Adipocyte (in vitro differentiated cells): ENCODE results near the gene AMBRA1.
"Not testable (repeated sequence)": the region's sequence is repeated elsewhere in the genome, so short reads cannot be mapped to it uniquely, and the experiment has no call there.

Experiments
- DNase-seq: peaks from one replicate; pipeline ENCODE4 v3.0.0-alpha.2; 2015; ENCODE audit warnings: low read depth
- H3K27me3 ChIP-seq: replicated peaks from 2 replicates; pipeline ENCODE4 v1.7.0; 2013; ENCODE audit warnings: mild to moderate bottlenecking, low read length, moderate library complexity; ENCODE audit not compliant: control insufficient read depth, insufficient read depth
- H3K36me3 ChIP-seq: 2 replicates; pipeline ENCODE4 v1.7.0; 2013; ENCODE audit warnings: low read length, mild to moderate bottlenecking, moderate library complexity; ENCODE audit not compliant: control insufficient read depth, insufficient read depth, severe bottlenecking
- H3K4me1 ChIP-seq: 2 replicates; pipeline ENCODE4 v1.7.0; 2013; ENCODE audit warnings: mild to moderate bottlenecking, low read length, moderate library complexity; ENCODE audit not compliant: control insufficient read depth, insufficient read depth
- H3K4me3 ChIP-seq: 2 replicates; pipeline ENCODE4 v1.7.0; 2013; ENCODE audit warnings: mild to moderate bottlenecking, low read length, moderate library complexity
- H3K9ac ChIP-seq: 2 replicates; pipeline ENCODE4 v1.7.0; 2013; ENCODE audit warnings: mild to moderate bottlenecking, low read length, moderate library complexity
- H3K9me3 ChIP-seq: 2 replicates; pipeline ENCODE4 v1.7.0; 2013; ENCODE audit warnings: mild to moderate bottlenecking, low read length, moderate library complexity; ENCODE audit not compliant: control insufficient read depth

The AMBRA1 gene

DNA sequence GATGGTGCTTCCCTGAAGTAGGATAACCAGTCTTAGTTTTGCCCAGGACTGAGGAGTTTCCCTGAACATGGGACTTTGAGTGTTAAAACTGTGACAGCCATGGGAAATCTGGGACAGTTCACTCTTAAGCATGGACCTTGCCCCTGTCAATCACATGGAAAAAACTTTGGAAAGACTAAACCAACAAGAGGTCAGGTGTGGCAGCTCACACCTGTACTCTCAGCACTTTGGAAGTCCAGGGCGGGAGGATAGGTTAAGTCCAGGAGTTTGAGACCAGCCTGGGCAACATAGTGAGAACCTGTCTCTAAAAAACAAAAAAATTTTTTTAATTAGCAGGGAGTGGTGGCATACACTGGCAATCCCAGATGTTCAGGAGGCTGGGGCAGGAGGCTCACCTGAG, 3.3 kb upstream of the AMBRA1 start:
- no peaks in the 10 kb centered on the region for H3K27me3 ChIP-seq
- no peak overlapping the region for H3K4me3 ChIP-seq
- DNase-seq = no peak
- no peaks in the 10 kb centered on the region for H3K36me3 ChIP-seq
- no peaks in the 10 kb centered on the region for H3K9me3 ChIP-seq
- peaks cover 41% of the 10 kb centered on the region for H3K4me1 ChIP-seq
- no peak overlapping the region for H3K9ac ChIP-seq

DNA sequence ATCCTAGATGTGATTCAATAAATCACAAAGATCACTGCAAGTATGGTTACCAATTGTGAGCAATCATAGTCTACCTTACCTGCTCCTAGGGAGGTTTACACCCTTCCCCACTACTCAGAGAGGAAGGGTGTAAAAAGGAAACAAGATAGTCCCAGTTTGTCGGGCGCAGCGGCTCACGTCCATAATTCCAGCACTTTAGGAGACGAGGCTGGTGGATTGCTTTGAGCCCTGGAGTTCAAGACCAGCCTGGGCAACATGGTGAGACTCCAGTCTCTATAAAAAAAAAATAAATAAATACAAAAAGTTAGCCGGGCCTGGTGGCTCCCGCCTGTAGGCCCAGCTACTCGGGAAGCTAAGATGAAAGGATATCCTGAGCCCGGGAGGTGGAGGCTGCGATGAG, 962 bp upstream of the AMBRA1 start:
- H3K9me3 ChIP-seq = no peaks in the 10 kb centered on the region
- H3K4me3 ChIP-seq = peak overlapping the region; percentile 99
- H3K36me3 ChIP-seq = no peaks in the 10 kb centered on the region
- H3K9ac ChIP-seq = peak overlapping the region; percentile 96
- peaks cover 32% of the 10 kb centered on the region for H3K4me1 ChIP-seq
- no peak for DNase-seq
- no peaks in the 10 kb centered on the region for H3K27me3 ChIP-seq

DNA sequence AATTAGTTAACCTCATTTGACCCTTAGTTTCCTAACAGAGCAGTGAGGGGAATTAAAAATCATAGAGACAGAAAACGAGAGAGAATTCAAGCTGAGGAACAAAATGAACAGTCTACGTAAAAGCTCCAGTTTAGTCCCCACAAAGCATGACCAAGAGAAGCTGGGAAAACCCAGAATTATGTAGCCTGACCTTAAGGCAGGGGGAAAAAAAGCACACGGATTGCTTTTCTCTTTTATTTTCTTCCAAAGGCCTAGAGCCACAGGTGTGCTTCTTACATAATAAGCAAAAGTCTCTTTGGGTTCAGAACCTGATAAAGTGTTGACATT, 514 bp upstream of the AMBRA1 start:
- H3K4me1 ChIP-seq = peaks cover 32% of the 10 kb centered on the region
- H3K9ac ChIP-seq = peak overlapping the region; percentile 96
- peak overlapping the region; percentile 99 for H3K4me3 ChIP-seq
- no peaks in the 10 kb centered on the region for H3K36me3 ChIP-seq
- no peak for DNase-seq
- H3K9me3 ChIP-seq = no peaks in the 10 kb centered on the region
- H3K27me3 ChIP-seq = no peaks in the 10 kb centered on the region

DNA sequence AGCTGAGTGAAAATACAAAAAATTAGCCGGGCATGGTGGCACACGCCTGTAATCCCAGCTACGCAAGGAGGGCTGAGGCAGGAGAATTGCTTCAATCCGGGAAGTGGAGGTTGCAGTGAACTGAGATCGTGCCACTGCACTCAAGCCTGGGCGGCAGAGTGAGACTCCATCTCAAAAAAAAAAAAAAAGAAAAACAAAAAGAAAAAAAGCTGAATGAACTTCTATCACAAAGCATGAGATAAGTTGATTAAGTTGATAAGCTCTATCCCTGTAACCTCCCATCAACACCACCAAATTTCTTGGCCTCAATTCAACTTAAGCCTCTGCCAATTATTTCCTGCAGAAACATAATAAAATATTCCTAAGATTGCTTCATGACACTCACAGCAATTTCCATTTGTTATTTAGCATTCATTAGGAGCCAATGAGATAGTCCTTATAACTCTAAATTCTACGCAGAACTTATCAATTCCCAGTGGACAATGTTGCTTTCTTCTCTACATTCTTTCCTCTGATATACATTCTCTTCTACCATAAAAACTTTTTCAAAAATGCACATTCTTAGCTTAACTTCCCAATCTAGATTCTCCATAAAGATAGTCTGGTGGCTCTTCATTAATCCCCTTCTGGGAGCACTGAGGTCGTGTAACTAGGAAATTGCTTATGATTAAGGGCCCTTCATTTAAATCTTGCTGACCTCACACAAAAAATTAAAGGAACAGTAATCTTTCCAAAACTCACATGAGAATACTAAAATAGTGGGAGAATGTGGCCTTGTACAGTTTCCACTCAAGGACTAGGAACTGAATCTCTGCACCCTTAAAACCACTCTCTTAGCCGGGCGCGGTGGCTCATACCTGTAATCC, 2.9 kb downstream of the AMBRA1 start:
- H3K4me1 ChIP-seq = peaks cover 33% of the 10 kb centered on the region
- no peak for DNase-seq
- H3K9ac ChIP-seq = peak overlapping the region; percentile 81
- H3K4me3 ChIP-seq = peak overlapping the region; percentile 99
- peaks cover 6% of the 10 kb centered on the region for H3K36me3 ChIP-seq
- H3K9me3 ChIP-seq = no peaks in the 10 kb centered on the region
- no peaks in the 10 kb centered on the region for H3K27me3 ChIP-seq

DNA sequence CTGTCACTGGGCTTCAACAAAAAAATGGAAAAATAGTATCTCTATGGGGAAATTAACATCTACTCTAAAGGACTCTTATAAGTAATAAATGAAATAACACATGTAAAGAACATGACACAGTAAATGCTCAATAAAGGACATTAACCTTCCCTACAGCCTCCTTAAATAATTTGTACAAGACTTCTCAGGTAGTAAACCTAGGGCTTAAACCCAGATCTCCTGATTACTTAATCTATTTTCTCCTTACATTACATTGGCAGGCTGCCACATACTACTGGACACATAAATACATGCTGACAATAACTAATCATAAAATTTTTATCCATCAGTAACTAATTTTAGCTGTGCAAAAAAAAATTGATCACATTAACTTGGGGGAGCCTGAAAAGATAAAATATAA, 4.9 kb downstream of the AMBRA1 start:
- DNase-seq = peak; percentile 25
- H3K4me1 ChIP-seq = peaks cover 26% of the 10 kb centered on the region
- no peaks in the 10 kb centered on the region for H3K9me3 ChIP-seq
- no peaks in the 10 kb centered on the region for H3K27me3 ChIP-seq
- no peak overlapping the region for H3K9ac ChIP-seq
- H3K36me3 ChIP-seq = peaks cover 6% of the 10 kb centered on the region
- peak overlapping the region; percentile 38 for H3K4me3 ChIP-seq

DNA sequence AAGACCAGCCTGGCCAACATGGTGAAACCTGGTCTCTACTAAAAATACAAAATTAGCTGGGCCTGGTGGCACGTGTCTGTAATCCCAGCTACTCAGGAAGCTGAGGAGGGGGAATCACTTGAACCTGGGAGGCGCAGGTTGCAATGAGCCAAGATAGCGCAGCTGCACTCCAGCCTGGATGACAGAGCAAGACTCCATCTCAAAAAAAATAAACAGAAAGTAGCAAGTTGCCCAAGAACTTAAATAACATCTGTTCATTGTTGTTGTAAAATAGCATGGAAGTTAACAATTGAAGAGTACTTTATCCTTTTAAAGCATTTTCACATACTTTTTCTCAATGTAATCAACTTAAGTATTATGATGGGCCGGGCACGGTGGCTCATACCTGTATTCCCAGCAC, 5.7 kb downstream of the AMBRA1 start:
- Histone ChIP-seq H3K9ac (no peak overlapping the region), H3K36me3 (peaks cover 6% of the 10 kb centered on the region), H3K4me1 (peaks cover 26% of the 10 kb centered on the region), H3K27me3 (no peaks in the 10 kb centered on the region), H3K9me3 (no peaks in the 10 kb centered on the region), H3K4me3 (no peak overlapping the region)
- DNase-seq = peak; percentile 21

DNA sequence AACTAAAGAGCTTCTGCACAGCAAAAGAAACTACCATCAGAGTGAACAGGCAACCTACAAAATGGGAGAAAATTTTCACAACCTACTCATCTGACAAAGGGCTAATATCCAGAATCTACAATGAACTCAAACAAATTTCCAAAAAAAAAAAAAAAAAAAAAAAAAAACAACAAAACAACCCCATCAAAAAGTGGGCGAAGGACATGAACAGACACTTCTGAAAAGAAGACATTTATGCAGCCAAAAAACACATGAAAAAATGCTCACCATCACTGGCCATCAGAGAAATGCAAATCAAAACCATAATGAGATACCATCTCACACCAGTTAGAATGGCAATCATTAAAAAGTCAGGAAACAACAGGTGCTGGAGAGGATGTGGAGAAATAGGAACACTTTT, 10.3 kb downstream of the AMBRA1 start:
- H3K36me3 ChIP-seq, H3K9me3 ChIP-seq, H3K9ac ChIP-seq, H3K4me1 ChIP-seq, DNase-seq, H3K27me3 ChIP-seq, H3K4me3 ChIP-seq: not testable (repeated sequence)

DNA sequence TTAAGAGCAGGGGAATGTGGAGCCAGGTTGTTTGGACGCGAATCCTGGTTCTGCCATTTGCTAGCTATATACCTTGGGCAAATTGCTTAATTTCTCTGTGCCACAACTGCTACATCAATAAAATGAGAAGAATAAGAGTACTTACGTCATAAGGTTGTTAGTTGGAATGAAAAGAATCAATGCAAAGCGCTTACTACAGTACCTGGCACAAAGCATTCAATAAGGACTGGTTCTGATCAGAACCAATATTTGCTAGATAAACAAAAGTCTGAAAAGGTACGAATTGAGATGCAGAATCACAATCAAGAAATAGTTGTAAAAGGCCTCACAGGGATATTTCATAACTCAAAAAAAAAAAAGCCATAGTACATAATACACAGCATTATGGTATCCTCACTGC, 11.2 kb downstream of the AMBRA1 start:
- Histone ChIP-seq H3K36me3 (peaks cover 10% of the 10 kb centered on the region), H3K9ac (no peak overlapping the region), H3K9me3 (no peaks in the 10 kb centered on the region), H3K4me3 (no peak overlapping the region), H3K27me3 (no peaks in the 10 kb centered on the region), H3K4me1 (no peaks in the 10 kb centered on the region)
- no peak for DNase-seq

DNA sequence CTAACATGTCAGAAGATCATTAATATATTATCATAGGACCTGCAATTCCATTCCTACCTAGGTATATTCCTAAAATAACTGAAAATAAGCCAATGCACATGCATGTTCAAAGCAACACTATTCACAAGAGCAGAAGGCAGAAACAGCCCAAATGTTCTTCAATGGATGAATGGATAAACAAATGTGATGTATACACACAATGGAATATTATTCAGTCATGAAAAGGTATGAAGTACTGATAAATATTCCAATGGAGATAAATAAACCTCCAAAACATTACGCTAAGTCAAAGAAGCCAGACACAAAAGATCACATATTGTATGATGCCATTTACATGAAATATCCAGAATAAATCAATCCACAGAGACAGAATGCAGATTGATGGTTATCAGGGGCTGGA, 16.8 kb downstream of the AMBRA1 start:
- DNase-seq = no peak
- Histone ChIP-seq H3K27me3 (no peaks in the 10 kb centered on the region), H3K9me3 (no peaks in the 10 kb centered on the region), H3K9ac (no peak overlapping the region), H3K4me1 (peaks cover 10% of the 10 kb centered on the region), H3K36me3 (peaks cover 13% of the 10 kb centered on the region), H3K4me3 (no peak overlapping the region)

DNA sequence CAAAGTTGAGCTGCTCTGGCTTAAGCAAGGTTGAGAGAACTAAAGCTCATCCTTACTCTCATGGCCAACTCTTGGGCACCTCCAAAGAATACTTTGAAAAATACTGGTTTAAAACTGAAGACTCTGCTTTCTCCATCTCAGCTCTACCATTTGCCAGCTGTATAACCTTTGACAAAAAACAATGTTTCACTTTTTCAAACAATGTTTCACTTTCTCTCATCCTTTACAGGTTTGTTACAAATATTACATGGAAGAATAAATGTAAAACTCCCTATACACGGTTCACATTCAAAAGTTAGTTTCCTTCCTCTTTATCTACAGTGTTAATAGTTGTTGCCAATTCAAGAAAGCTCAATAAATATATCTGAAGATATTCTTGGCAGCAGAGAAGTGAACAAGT, 19.2 kb downstream of the AMBRA1 start:
- no peak for DNase-seq
- Histone ChIP-seq H3K4me3 (no peak overlapping the region), H3K4me1 (peaks cover 18% of the 10 kb centered on the region), H3K9me3 (no peaks in the 10 kb centered on the region), H3K27me3 (no peaks in the 10 kb centered on the region), H3K36me3 (peaks cover 13% of the 10 kb centered on the region), H3K9ac (no peak overlapping the region)

DNA sequence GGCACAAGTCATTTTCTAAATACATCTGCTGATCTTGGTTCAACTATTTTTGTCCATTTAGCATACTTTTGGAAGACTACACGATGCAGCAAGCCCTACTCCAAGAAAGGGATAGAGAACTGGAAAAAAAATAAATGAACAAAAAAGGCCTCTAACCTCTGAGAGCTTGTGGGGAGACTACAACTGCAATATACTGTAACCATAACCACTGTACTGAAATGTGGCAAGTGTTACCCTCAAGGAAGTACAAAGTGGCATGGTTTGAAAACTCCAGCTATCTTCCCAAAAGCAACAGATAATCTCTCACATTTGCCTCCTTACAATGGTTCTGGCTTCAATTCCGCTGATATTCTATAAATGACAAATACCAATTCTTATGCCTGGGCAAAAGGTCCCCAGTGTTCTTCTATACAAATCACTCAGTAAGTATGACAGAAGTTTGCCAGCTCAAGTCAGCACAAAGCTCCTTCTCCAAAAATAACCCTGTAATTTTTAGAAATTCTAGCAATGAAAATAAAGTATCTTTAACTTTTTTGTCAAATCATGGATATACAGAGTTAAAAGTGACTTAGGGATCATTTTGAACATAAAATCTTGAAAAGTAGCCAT, 22.9 kb downstream of the AMBRA1 start:
- H3K27me3 ChIP-seq = no peaks in the 10 kb centered on the region
- H3K36me3 ChIP-seq = peaks cover 3% of the 10 kb centered on the region
- H3K9me3 ChIP-seq = no peaks in the 10 kb centered on the region
- no peak for DNase-seq
- peaks cover 17% of the 10 kb centered on the region for H3K4me1 ChIP-seq
- no peak overlapping the region for H3K9ac ChIP-seq
- no peak overlapping the region for H3K4me3 ChIP-seq
